Activated CD8-positive, alpha-beta memory T cell treated with anti-CD3 and anti-CD28 coated beads, Interleukin-2, amount 50 U/mL, for 1 hour (primary cell): Measurements from ENCODE around the gene FRMD1.
"Not testable (repeated sequence)": the region's sequence is repeated elsewhere in the genome, so short reads cannot be mapped to it uniquely, and the experiment has no call there.

ENCODE experiments used
- DNase-seq: peaks from one replicate; pipeline ENCODE4 v3.0.0-alpha.2; 2020; ENCODE audit errors: extremely low read depth

FRMD1 gene

GRCh38 chr6:168078175-168078942, 653 bp downstream of the FRMD1 start:
- no peak for DNase-seq

- not testable (repeated sequence) for DNase-seq
These were observed 1.6 kb downstream of the FRMD1 start for GRCh38 chr6:168077401-168077800.

- no peak for DNase-seq
These were observed 3.2 kb downstream of the FRMD1 start for GRCh38 chr6:168075787-168076202.

GRCh38 chr6:168075216-168075615, 3.8 kb downstream of the FRMD1 start:
- no peak for DNase-seq

- no peak for DNase-seq
These were observed 4.9 kb downstream of the FRMD1 start for GRCh38 chr6:168073937-168074730.

- DNase-seq: no peak
These were observed 6.3 kb downstream of the FRMD1 start for GRCh38 chr6:168072730-168073129.

- DNase-seq: no peak
These were observed 6.8 kb downstream of the FRMD1 start for GRCh38 chr6:168072261-168072660.

- DNase-seq: no peak
These were observed 7.4 kb downstream of the FRMD1 start for GRCh38 chr6:168071620-168072019.

- no peak for DNase-seq
These were observed 8.2 kb downstream of the FRMD1 start for GRCh38 chr6:168070804-168071203.

GRCh38 chr6:168067081-168067759, 11.8 kb downstream of the FRMD1 start:
- DNase-seq: no peak

GRCh38 chr6:168064226-168064807, 14.7 kb downstream of the FRMD1 start:
- DNase-seq: no peak

- no peak for DNase-seq
These were observed 15.6 kb downstream of the FRMD1 start for GRCh38 chr6:168063431-168063830.

- DNase-seq: no peak
These were observed 16.4 kb downstream of the FRMD1 start for GRCh38 chr6:168062346-168063289.

GRCh38 chr6:168061269-168062210, 17.5 kb downstream of the FRMD1 start:
- no peak for DNase-seq

- no peak for DNase-seq
These were observed 18.5 kb downstream of the FRMD1 start for GRCh38 chr6:168060521-168060931.

GRCh38 chr6:168058691-168059551, 20.1 kb downstream of the FRMD1 start:
- DNase-seq: no peak

GRCh38 chr6:168057836-168058235, 21.2 kb downstream of the FRMD1 start:
- DNase-seq: no peak

- DNase-seq: no peak
These were observed 22.0 kb downstream of the FRMD1 start for GRCh38 chr6:168056892-168057527.
